LNCaP clone FGC (cell line): Measurements from ENCODE around the gene MPZ.
"Not testable (repeated sequence)": the region's sequence is repeated elsewhere in the genome, so short reads cannot be mapped to it uniquely, and the experiment has no call there.

Experiments used
- DNase-seq: peaks from one replicate; pipeline ENCODE4 v3.0.0-alpha.2; 2011; ENCODE audit warnings: low read depth
- H3K4me3 ChIP-seq: 2 replicates; pipeline ENCODE4 v1.5.1; 2011; ENCODE audit warnings: mild to moderate bottlenecking, low read depth, low read length, control low read depth
- TF ChIP-seq, protein P1 (sequence below): IDR thresholded peaks from 2 replicates; pipeline ENCODE4 v1.5.1; 2012; ENCODE audit warnings: mild to moderate bottlenecking; ENCODE audit not compliant: control insufficient read depth, insufficient read depth; ENCODE audit errors: extremely low read depth

The MPZ gene

DNA sequence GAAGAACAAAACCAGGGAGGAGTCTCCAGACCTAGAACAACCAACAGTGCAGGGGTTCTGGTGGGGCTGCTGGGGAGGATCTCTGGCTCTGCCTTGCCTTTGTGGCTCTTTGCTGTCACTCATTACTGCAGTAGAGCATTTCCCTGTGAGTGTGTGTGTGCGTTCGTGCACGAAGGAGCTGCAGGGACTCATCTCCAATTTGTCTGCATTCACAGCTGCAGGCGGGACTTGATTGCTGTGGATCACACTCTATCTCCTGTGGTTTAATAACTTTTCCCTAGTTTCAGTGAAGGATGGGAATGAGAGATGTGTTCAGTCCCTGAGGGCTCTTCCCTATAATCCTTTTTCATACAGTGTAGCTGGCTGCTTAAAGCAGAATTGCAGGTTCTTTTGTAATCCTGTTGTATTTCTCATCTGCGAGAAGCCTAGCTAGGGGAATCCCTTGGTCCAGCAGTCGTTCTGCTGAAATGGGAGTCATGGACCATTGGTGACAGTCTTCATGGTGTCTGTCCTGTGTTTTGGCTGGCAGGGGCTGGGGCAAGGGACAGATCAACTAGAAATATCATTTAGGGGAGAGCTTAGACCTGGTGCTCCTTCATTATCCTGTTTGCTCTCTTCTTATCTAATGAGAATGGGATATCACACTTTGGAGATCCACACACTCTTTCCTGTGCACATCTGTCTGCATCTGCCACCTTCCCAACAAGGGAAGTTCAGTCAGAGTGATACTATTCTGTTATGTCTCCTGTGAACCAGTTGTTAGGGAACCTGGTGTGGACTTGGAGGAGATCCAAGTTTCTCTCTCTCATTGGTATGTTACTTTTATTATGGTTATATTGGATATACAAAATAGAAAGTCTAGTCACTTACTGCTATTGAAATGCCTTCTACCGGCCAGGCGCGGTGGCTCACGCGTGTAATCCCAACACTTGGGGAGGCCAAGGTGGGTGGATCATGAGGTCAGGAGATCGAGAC lies 48.2 kb downstream of the MPZ start:
- no peak for DNase-seq
- TF ChIP-seq, protein P1, sequence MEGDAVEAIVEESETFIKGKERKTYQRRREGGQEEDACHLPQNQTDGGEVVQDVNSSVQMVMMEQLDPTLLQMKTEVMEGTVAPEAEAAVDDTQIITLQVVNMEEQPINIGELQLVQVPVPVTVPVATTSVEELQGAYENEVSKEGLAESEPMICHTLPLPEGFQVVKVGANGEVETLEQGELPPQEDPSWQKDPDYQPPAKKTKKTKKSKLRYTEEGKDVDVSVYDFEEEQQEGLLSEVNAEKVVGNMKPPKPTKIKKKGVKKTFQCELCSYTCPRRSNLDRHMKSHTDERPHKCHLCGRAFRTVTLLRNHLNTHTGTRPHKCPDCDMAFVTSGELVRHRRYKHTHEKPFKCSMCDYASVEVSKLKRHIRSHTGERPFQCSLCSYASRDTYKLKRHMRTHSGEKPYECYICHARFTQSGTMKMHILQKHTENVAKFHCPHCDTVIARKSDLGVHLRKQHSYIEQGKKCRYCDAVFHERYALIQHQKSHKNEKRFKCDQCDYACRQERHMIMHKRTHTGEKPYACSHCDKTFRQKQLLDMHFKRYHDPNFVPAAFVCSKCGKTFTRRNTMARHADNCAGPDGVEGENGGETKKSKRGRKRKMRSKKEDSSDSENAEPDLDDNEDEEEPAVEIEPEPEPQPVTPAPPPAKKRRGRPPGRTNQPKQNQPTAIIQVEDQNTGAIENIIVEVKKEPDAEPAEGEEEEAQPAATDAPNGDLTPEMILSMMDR, result no peak
- H3K4me3 ChIP-seq, result no peak overlapping the region

DNA sequence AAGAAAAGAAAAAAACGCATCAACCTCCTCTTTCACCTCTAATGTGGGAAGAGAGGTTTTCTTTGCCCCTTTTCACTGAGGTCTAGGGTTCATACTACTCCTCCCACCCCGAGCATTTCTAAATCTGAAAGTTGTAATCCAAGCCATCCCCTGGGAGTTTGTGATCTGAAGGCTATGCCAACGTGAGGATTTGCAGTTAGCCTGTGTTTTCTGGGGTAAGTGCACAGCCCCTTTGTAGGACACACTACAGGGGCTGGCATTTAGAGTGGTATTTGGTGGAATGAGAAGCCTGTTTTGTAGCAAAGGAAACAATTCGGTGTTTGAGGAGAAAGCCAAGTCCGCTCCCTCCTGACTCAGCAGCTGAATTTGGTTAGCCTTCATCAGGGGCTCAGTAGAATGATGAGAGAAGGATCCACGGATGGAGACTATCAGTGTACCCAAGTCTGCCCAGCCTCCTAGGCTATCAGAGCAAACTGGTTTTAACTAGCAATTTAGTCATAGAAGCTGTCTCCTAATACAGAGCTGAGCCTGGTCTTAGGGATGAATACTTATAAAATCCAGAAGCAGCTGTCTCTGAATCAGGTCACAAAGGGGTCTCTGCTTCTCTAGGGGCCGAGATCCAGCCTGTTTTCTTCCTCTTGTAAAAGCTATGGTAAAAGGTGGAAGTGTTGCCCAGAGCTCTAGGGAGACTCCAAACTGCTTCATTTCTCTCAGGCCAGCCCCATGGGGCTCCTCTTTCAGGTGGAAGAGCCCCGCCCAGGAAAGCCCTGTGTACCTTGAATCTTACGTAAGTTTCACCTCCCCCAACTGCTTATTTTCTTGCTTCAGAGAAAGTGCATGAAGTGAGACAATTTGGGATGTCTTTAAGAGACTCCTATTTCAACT lies 49.1 kb downstream of the MPZ start:
- TF ChIP-seq, protein P1, result no peak
- no peak overlapping the region for H3K4me3 ChIP-seq
- DNase-seq, result no peak

DNA sequence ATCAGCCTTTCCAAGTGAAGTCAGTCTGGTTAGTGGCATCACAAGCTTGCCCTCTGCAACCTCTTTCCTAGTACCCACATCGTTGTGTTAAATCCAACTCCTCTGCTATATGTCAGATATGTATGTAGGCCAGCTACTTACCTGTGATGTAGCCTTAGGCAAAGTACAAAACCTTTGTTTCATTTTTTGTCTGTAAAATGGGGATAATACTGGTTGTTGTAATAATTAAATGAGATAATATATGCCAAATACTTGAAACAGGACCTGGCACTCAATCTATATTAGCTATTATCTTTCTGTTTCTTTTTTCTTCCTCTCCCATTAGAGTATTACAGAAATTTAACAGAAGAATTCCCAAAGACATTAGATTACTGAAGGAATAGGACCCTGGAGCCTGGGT lies 50.0 kb downstream of the MPZ start:
- H3K4me3 ChIP-seq, result no peak overlapping the region
- TF ChIP-seq, protein P1, result no peak
- no peak for DNase-seq

DNA sequence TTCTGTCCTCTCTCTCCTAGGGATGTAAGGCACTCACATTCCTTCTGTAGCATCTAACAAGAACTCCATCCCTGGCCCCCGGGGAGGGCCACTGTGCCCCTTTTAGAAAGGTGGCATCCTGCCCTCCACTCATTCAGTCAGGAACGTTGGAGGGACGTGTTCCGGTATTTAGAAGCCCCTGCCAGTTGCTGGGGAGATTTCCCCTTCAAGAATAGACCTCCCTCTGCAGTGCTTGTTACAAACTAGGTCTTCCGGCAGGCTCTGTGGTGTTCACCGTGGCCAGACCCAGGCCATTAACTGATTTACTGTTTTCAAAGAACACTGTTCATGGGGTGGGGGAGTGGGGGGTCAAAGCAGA lies 50.4 kb downstream of the MPZ start:
- no peak overlapping the region for H3K4me3 ChIP-seq
- no peak for DNase-seq
- TF ChIP-seq, protein P1, result no peak

DNA sequence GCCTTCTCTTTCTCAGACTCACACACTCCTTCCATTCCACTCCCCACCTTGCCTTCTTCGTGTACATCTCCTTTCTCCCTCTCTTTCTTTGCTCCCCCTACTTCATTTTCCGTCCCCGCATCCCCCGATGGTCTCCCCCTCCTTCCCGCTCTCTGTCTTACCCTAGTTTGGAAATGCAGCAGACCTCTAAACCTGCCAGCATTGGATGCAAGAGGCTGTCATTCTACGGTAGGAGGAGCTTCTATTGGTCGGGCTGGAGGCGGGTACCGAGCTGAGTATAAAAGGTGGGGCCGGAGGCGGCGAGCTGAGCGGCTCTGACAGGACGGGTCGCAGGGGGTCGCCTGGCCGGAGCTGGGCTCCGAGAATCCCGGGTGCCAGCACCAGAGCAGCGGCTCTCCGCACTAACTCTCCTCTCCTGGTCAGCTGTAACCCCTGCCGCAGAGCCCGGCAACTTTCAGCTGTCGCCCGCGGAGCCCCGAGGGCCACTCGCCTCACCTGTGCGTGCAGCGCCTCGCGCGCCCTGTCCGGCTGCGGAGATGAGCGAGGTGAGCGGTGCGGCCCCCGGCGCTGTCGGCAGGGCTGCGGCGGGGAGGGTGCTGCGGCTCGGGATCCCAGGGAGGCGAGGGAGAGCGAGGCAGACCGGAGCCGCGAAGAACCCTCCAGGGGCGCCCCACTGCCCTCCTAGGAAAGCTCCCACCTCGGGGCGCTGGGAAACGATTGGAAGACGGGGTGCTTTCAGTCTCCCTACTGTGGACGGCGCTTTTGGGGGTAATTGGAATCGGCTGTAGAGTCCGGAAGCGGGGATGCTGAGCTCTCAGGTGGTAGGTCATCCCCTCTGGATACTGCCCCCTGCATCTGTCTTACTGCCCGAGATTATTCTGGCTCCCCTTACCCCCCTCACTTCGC lies 51.1 kb downstream of the MPZ start, which contains the start of gene PCP4L1:
TSS of gene PCP4L1 (plus strand) at position 307 of the 906 bp plus-strand sequence. CDS start at position 537, 230 bp downstream.
- DNase-seq, result no peak
- peak within 1 kb of the TSS; percentile 46 for H3K4me3 ChIP-seq
- TF ChIP-seq, protein P1, result no peak

DNA sequence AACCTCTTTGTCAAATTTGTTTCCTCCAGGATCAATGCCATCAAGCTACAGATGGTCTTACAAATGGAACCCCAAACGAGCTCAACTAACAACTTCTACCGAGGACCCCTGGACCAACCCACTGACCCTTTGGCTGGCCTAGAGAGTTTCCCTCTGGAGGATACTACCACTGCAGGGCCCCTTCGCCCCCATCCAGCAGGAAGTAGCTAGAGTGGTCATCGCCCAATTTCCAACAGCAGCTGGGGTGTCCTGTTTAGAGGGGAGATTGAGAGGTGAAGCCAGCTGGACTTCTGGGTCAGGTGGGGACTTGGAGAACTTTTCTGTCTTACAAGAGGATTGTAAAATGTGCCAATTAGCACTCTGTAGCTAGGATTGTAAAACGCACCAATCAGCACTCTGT lies 52.7 kb downstream of the MPZ start:
- not testable (repeated sequence) for DNase-seq

DNA sequence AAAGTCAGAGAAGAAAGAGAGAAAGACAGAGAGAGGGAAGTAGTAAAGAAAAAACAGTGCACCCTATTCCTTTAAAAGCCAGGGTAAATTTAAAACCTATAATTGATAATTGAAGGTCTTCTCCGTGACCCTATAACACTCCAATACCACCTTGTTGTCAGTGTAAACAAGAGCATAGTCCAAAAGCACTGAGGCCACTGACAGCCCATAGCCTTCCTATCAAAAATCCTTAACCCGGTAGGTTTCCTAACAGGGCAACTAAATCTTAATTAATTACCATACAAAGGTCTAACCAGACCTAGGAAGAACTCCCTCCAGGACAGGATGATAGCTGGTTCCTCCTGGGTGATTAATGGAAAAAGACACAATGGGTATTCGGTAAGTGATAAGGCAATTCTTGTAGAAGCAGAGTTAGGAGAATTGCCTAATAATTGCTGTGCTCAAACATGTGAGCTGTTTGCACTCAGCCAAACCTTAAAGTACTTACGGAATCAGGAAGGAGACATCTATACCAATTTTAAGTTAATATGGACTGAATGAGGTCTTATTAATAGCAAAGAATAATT lies 53.7 kb downstream of the MPZ start:
- DNase-seq, H3K4me3 ChIP-seq: not testable (repeated sequence)

More for the DNA sequence above, 52.7 kb downstream of the MPZ start:
- H3K4me3 ChIP-seq, result not testable (repeated sequence)

DNA sequence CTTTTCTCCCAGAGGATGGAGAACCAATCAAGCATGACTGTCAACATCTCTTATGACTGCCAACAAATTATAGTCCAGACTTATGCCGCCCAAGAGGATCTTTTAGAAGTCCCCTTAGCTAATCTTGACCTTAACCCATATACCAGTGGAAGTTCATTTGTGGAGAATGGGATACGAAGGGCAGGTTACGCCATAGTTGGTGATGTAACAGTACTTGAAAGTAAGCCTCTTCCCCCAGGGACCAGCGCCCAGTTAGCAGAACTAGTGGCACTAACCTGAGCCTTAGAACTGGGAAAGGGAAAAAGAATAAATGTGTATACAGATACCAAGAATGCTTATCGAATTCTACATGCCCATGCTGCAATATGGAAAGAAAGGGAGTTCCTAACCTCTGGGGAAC lies 54.5 kb downstream of the MPZ start:
- H3K4me3 ChIP-seq, DNase-seq: not testable (repeated sequence)
